Measurements from ENCODE around the gene DYNC1LI2. TPM values are rescaled to one million over a fixed set of nuclear protein-coding genes. Genes with fewer than 3 reads are reported as not detected.
A peak's percentile ranks its signal among the peaks of the same experiment; 100 is the strongest.

The DYNC1LI2 gene
- total and polyA plus RNA-seq, 9 donors: 61.0 to 102 (median 76.3) TPM

- Histone ChIP-seq H3K4me3 (ENCODE audit: low read length) (no peak overlapping the region), H3K27ac (ENCODE audit: low read length) (no peak overlapping the region), H3K4me1 (ENCODE audit: control insufficient read depth, insufficient read depth, low read length) (no peaks in the 10 kb centered on the region), H3K9me3 (replicated peaks; ENCODE audit: control insufficient read depth, low read depth, low read length) (no peaks in the 10 kb centered on the region), H3K27me3 (ENCODE audit: control insufficient read depth, insufficient read depth, low read length) (peaks cover 5% of the 10 kb centered on the region), H3K36me3 (ENCODE audit: control insufficient read depth, insufficient read depth, low read length) (no peaks in the 10 kb centered on the region)
- DNase-seq: no peak
These were observed 6.7 kb upstream of the DYNC1LI2 start for GRCh38 chr16:66758086-66758485.

GRCh38 chr16:66754819-66755218 lies 3.4 kb upstream of the DYNC1LI2 start:
- DNase-seq: no peak
- Histone ChIP-seq H3K9me3 (replicated peaks; ENCODE audit: control insufficient read depth, low read depth, low read length) (no peaks in the 10 kb centered on the region), H3K27ac (ENCODE audit: low read length) (no peak overlapping the region), H3K4me1 (ENCODE audit: control insufficient read depth, insufficient read depth, low read length) (peaks cover 10% of the 10 kb centered on the region), H3K27me3 (ENCODE audit: control insufficient read depth, insufficient read depth, low read length) (peaks cover 3% of the 10 kb centered on the region), H3K36me3 (ENCODE audit: control insufficient read depth, insufficient read depth, low read length) (peaks cover 7% of the 10 kb centered on the region), H3K4me3 (ENCODE audit: low read length) (no peak overlapping the region)
- no CpG with 5 or more reads among the region's 3 CpGs for WGBS (ENCODE audit: insufficient coverage)

GRCh38 chr16:66754211-66754610 lies 2.8 kb upstream of the DYNC1LI2 start:
- no peak for DNase-seq
- WGBS (ENCODE audit: insufficient coverage): no CpG with 5 or more reads among the region's 2 CpGs
- Histone ChIP-seq H3K27me3 (ENCODE audit: control insufficient read depth, insufficient read depth, low read length) (peaks cover 3% of the 10 kb centered on the region), H3K36me3 (ENCODE audit: control insufficient read depth, insufficient read depth, low read length) (peaks cover 10% of the 10 kb centered on the region), H3K9me3 (replicated peaks; ENCODE audit: control insufficient read depth, low read depth, low read length) (no peaks in the 10 kb centered on the region), H3K4me3 (ENCODE audit: low read length) (no peak overlapping the region), H3K4me1 (ENCODE audit: control insufficient read depth, insufficient read depth, low read length) (peaks cover 11% of the 10 kb centered on the region), H3K27ac (ENCODE audit: low read length) (no peak overlapping the region)

GRCh38 chr16:66752958-66753357 lies 1.5 kb upstream of the DYNC1LI2 start:
- Histone ChIP-seq H3K27me3 (ENCODE audit: control insufficient read depth, insufficient read depth, low read length) (peaks cover 3% of the 10 kb centered on the region), H3K9me3 (replicated peaks; ENCODE audit: control insufficient read depth, low read depth, low read length) (no peaks in the 10 kb centered on the region), H3K36me3 (ENCODE audit: control insufficient read depth, insufficient read depth, low read length) (peaks cover 19% of the 10 kb centered on the region), H3K4me1 (ENCODE audit: control insufficient read depth, insufficient read depth, low read length) (peaks cover 11% of the 10 kb centered on the region), H3K4me3 (ENCODE audit: low read length) (no peak overlapping the region), H3K27ac (ENCODE audit: low read length) (no peak overlapping the region)
- 92% methylated on average over 1 of the region's 2 CpGs for WGBS (ENCODE audit: insufficient coverage)
- no peak for DNase-seq

GRCh38 chr16:66752379-66752778 lies 970 bp upstream of the DYNC1LI2 start:
- DNase-seq: no peak
- Histone ChIP-seq H3K27me3 (ENCODE audit: control insufficient read depth, insufficient read depth, low read length) (peaks cover 3% of the 10 kb centered on the region), H3K36me3 (ENCODE audit: control insufficient read depth, insufficient read depth, low read length) (peaks cover 23% of the 10 kb centered on the region), H3K9me3 (replicated peaks; ENCODE audit: control insufficient read depth, low read depth, low read length) (no peaks in the 10 kb centered on the region), H3K27ac (ENCODE audit: low read length) (no peak overlapping the region), H3K4me3 (ENCODE audit: low read length) (no peak overlapping the region), H3K4me1 (ENCODE audit: control insufficient read depth, insufficient read depth, low read length) (peaks cover 11% of the 10 kb centered on the region)
- 87% methylated on average over 3 of the region's 6 CpGs for WGBS (ENCODE audit: insufficient coverage)

GRCh38 chr16:66751992-66752322 lies 548 bp upstream of the DYNC1LI2 start:
- peaks cover 11% of the 10 kb centered on the region for H3K4me1 ChIP-seq (ENCODE audit: control insufficient read depth, insufficient read depth, low read length)
- peaks cover 28% of the 10 kb centered on the region for H3K36me3 ChIP-seq (ENCODE audit: control insufficient read depth, insufficient read depth, low read length)
- H3K27me3 ChIP-seq (ENCODE audit: control insufficient read depth, insufficient read depth, low read length): peaks cover 3% of the 10 kb centered on the region
- no peak for DNase-seq
- H3K4me3 ChIP-seq (ENCODE audit: low read length): peak overlapping the region; percentile 24
- no peak overlapping the region for H3K27ac ChIP-seq (ENCODE audit: low read length)
- no peaks in the 10 kb centered on the region for H3K9me3 ChIP-seq (replicated peaks; ENCODE audit: control insufficient read depth, low read depth, low read length)
- 26% methylated on average over 2 of the region's 3 CpGs for WGBS (ENCODE audit: insufficient coverage)

- Histone ChIP-seq H3K4me1 (ENCODE audit: control insufficient read depth, insufficient read depth, low read length) (peaks cover 11% of the 10 kb centered on the region), H3K27me3 (ENCODE audit: control insufficient read depth, insufficient read depth, low read length) (peaks cover 3% of the 10 kb centered on the region), H3K27ac (ENCODE audit: low read length) (peak overlapping the region; percentile 62), H3K36me3 (ENCODE audit: control insufficient read depth, insufficient read depth, low read length) (peaks cover 37% of the 10 kb centered on the region), H3K4me3 (ENCODE audit: low read length) (peak overlapping the region; percentile 89), H3K9me3 (replicated peaks; ENCODE audit: control insufficient read depth, low read depth, low read length) (no peaks in the 10 kb centered on the region)
- 0% methylated on average over 22 of the region's 22 CpGs for WGBS (ENCODE audit: insufficient coverage)
- DNase-seq: no peak
These were observed 431 bp downstream of the DYNC1LI2 start for GRCh38 chr16:66751053-66751302.

GRCh38 chr16:66750279-66751052 lies 943 bp downstream of the DYNC1LI2 start:
- Histone ChIP-seq H3K4me3 (ENCODE audit: low read length) (peak overlapping the region; percentile 89), H3K4me1 (ENCODE audit: control insufficient read depth, insufficient read depth, low read length) (peaks cover 11% of the 10 kb centered on the region), H3K36me3 (ENCODE audit: control insufficient read depth, insufficient read depth, low read length) (peaks cover 41% of the 10 kb centered on the region), H3K27me3 (ENCODE audit: control insufficient read depth, insufficient read depth, low read length) (peaks cover 2% of the 10 kb centered on the region), H3K27ac (ENCODE audit: low read length) (peak overlapping the region; percentile 62), H3K9me3 (replicated peaks; ENCODE audit: control insufficient read depth, low read depth, low read length) (no peaks in the 10 kb centered on the region)
- WGBS (ENCODE audit: insufficient coverage): 17% methylated on average over 9 of the region's 12 CpGs
- no peak for DNase-seq

GRCh38 chr16:66746682-66747081 lies 4.7 kb downstream of the DYNC1LI2 start:
- Histone ChIP-seq H3K27ac (ENCODE audit: low read length) (no peak overlapping the region), H3K4me1 (ENCODE audit: control insufficient read depth, insufficient read depth, low read length) (peaks cover 21% of the 10 kb centered on the region), H3K9me3 (replicated peaks; ENCODE audit: control insufficient read depth, low read depth, low read length) (no peaks in the 10 kb centered on the region), H3K27me3 (ENCODE audit: control insufficient read depth, insufficient read depth, low read length) (no peaks in the 10 kb centered on the region), H3K36me3 (ENCODE audit: control insufficient read depth, insufficient read depth, low read length) (peaks cover 65% of the 10 kb centered on the region), H3K4me3 (ENCODE audit: low read length) (no peak overlapping the region)
- 67% methylated on average over 1 of the region's 1 CpG for WGBS (ENCODE audit: insufficient coverage)
- DNase-seq: peak; percentile 15

GRCh38 chr16:66746048-66746447 lies 5.4 kb downstream of the DYNC1LI2 start:
- Histone ChIP-seq H3K36me3 (ENCODE audit: control insufficient read depth, insufficient read depth, low read length) (peaks cover 66% of the 10 kb centered on the region), H3K4me3 (ENCODE audit: low read length) (no peak overlapping the region), H3K27me3 (ENCODE audit: control insufficient read depth, insufficient read depth, low read length) (no peaks in the 10 kb centered on the region), H3K9me3 (replicated peaks; ENCODE audit: control insufficient read depth, low read depth, low read length) (no peaks in the 10 kb centered on the region), H3K27ac (ENCODE audit: low read length) (no peak overlapping the region), H3K4me1 (ENCODE audit: control insufficient read depth, insufficient read depth, low read length) (peaks cover 26% of the 10 kb centered on the region)
- WGBS (ENCODE audit: insufficient coverage): 57% methylated on average over 1 of the region's 3 CpGs
- DNase-seq: no peak
